B cell (primary cell): ENCODE data around the gene CRIP3. TPM values are rescaled to one million over a fixed set of nuclear protein-coding genes. Genes with fewer than 3 reads are reported as not detected.

ENCODE experiments used
- ATAC-seq: fragments of 200-7000 bp; cut with Tn5 transposase; one replicate; pipeline ENCODE4 v1.10.0; 2021; ENCODE audit warnings: low read depth, mild to moderate bottlenecking, moderate number of reproducible peaks, moderate library complexity
- CTCF ChIA-PET: fragments of 350-600 bp; sonication (Branson Sonifier 250); formaldehyde crosslinking; loops from one replicate; lab custom pipeline; 2021; ENCODE audit warnings: antibody characterized with exemption, inconsistent platforms; lab: Charles Lee
- POLR2A ChIA-PET: fragments of 350-600 bp; sonication (Branson Sonifier 250); formaldehyde crosslinking; loops from one replicate; lab custom pipeline; 2021; ENCODE audit warnings: antibody characterized with exemption; lab: Charles Lee
- DNase-seq: peaks from one replicate; pipeline ENCODE4 v3.0.0; 2013
- H2AFZ ChIP-seq: 2 replicates; pipeline ENCODE4 v1.6.1; 2012; ENCODE audit warnings: mild to moderate bottlenecking, low read depth, low read length; ENCODE audit not compliant: insufficient read depth, poor library complexity, severe bottlenecking
- H3K27ac ChIP-seq, 2 donors: 1 replicate in 1 of 2; 2 replicates in 1 of 2; pipeline ENCODE4 v1.5.1; 2012 to 2013; ENCODE audit warnings: low read length in 2 of 2, mild to moderate bottlenecking in 2 of 2, moderate library complexity in 1 of 2
- H3K27me3 ChIP-seq, 4 experiments: fragments of 200-600 bp in 1 of 4; sonication (generic) in 1 of 4; replicated peaks in 1 of 4; 1 replicate in 2 of 4; 2 replicates in 2 of 4; pipeline versions ENCODE4 v1.6.1 to v1.7.0; 2013 to 2016; ENCODE audit warnings: low read length in 3 of 4, mild to moderate bottlenecking in 2 of 4, mixed read lengths in 1 of 4, moderate library complexity in 1 of 4; ENCODE audit not compliant: insufficient read depth in 4 of 4, control insufficient read depth in 3 of 4; ENCODE audit errors: control extremely low read depth in 1 of 4
- H3K36me3 ChIP-seq, 2 experiments: replicated peaks in 1 of 2; 1 replicate in 1 of 2; 2 replicates in 1 of 2; pipeline versions ENCODE4 v1.6.1 to v1.7.1; 2013; ENCODE audit warnings: low read length in 1 of 2; ENCODE audit not compliant: insufficient read depth in 2 of 2, control insufficient read depth in 1 of 2; ENCODE audit errors: control extremely low read depth in 1 of 2, extremely low read depth in 1 of 2
- H3K4me1 ChIP-seq, 2 donors: fragments of 200-600 bp in 1 of 2; sonication (generic) in 1 of 2; 1 replicate in 1 of 2; 2 replicates in 1 of 2; pipeline versions ENCODE4 v1.5.1 to v1.6.1; 2013 to 2017; ENCODE audit warnings: low read length in 2 of 2; ENCODE audit not compliant: control insufficient read depth in 2 of 2, insufficient read depth in 2 of 2
- H3K4me2 ChIP-seq: replicated peaks from 2 replicates; pipeline ENCODE3; 2012; ENCODE audit warnings: mild to moderate bottlenecking, low read depth, low read length; ENCODE audit not compliant: poor library complexity, severe bottlenecking
- H3K4me3 ChIP-seq, 5 experiments: fragments of 200-600 bp in 1 of 5; sonication (generic) in 1 of 5; 1 replicate in 3 of 5; 2 replicates in 2 of 5; pipeline versions ENCODE4 v1.5.1 to v1.7.0; 2011 to 2016; ENCODE audit warnings: low read length in 4 of 5, mild to moderate bottlenecking in 4 of 5, low read depth in 2 of 5, control low read depth in 1 of 5, moderate library complexity in 1 of 5; ENCODE audit not compliant: insufficient read depth in 1 of 5; ENCODE audit errors: control extremely low read depth in 1 of 5, extremely low read depth in 1 of 5
- H3K79me2 ChIP-seq: fragments of 200-600 bp; sonication (generic); one replicate; pipeline ENCODE4 v1.6.0; 2016; ENCODE audit warnings: low read length; ENCODE audit not compliant: control insufficient read depth, insufficient read depth
- H3K9ac ChIP-seq: fragments of 200-600 bp; sonication (generic); 2 replicates; pipeline ENCODE4 v1.6.1; 2017; ENCODE audit warnings: mild to moderate bottlenecking, low read length, moderate library complexity
- H3K9me3 ChIP-seq, 3 donors: one replicate each; pipeline versions ENCODE4 v1.6.1 to v1.7.1; 2013; ENCODE audit warnings: low read length in 2 of 3; ENCODE audit not compliant: control insufficient read depth in 2 of 3, insufficient read depth in 1 of 3; ENCODE audit errors: control extremely low read depth in 1 of 3
- H4K20me1 ChIP-seq: 2 replicates; pipeline ENCODE4 v1.6.0; 2012; ENCODE audit warnings: mild to moderate bottlenecking, low read length; ENCODE audit not compliant: insufficient read depth, control insufficient read depth, poor library complexity, severe bottlenecking
- H3K27ac Mint-ChIP-seq: one replicate; pipeline ENCODE4 v1.8.0; 2021; ENCODE audit warnings: mixed read lengths
- H3K27me3 Mint-ChIP-seq: one replicate; pipeline ENCODE4 v1.8.0; 2021; ENCODE audit warnings: mixed read lengths
- H3K4me1 Mint-ChIP-seq: one replicate; pipeline ENCODE4 v1.8.0; 2021; ENCODE audit warnings: mixed read lengths
- H3K4me3 Mint-ChIP-seq: one replicate; pipeline ENCODE4 v1.8.0; 2021; ENCODE audit warnings: mixed read lengths
- H3K9me3 Mint-ChIP-seq: one replicate; pipeline ENCODE4 v1.8.0; 2022; ENCODE audit warnings: mixed read lengths; ENCODE audit not compliant: insufficient read depth
- EZH2 ChIP-seq: IDR thresholded peaks from 2 replicates; pipeline ENCODE4 v1.6.1; 2012; ENCODE audit warnings: borderline replicate concordance, low read depth, mild to moderate bottlenecking, moderate library complexity, low read length; ENCODE audit not compliant: insufficient read depth, poor library complexity, severe bottlenecking
- WGBS: methylation state at CpG from one replicate; pipeline ENCODE4 v1.1.5; 2013; ENCODE audit warnings: missing lambda C conversion rate; ENCODE audit not compliant: insufficient coverage; 5-methylcytosine and 5-hydroxymethylcytosine counted together
- intact Hi-C: fragments of 100-400 bp; cut with micrococcal nuclease; formaldehyde crosslinking; loops from one replicate; pipeline ENCODE4 v1.10.0; 2022
- polyA plus RNA-seq: library from polyadenylated mRNA; depleted of rRNA; stranded (reverse); fragments of >200 nt; gene quantifications from 2 replicates; pipeline ENCODE4 v1.2.3, GENCODE V29; 2012
- total RNA-seq, 2 donors: library from RNA; stranded (reverse); fragments of 120-200 nt in 1 of 2; gene quantifications; 1 replicate in 1 of 2; 2 replicates in 1 of 2; pipeline versions ENCODE4 v1.2.3 to v1.2.4, GENCODE V29; 2013 to 2022
- TF ChIP-seq, protein P1 (sequence below): fragments of 200-600 bp; IDR thresholded peaks from one replicate; pipeline ENCODE4 v1.8.0; 2022; ENCODE audit warnings: antibody characterized with exemption, mild to moderate bottlenecking

CRIP3 gene
- total and polyA plus RNA-seq, 2 donors (not counting 1 experiment from before 2014, with no cell fraction given), result 25.8 to 64.6 TPM

DNA sequence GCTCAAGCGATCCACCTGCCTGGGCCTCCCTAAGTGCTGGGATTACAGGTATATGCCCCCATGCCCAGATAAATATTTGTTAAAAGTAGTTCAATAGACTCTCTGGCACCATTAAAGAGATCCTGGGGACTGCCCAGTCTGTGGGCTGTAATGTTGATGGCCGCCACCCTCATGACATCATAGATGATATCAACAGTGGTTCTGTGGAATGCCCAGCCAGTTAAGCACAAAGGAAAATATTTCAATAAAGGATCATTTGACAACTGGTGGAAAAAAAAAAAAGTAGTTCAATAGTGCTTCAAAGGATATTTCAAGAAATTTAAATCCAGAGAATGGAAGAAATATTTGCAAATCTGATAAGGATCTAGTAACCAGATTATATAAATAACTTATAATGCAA is 1.5 kb upstream of the CRIP3 start:
- Histone ChIP-seq H3K79me2 (peaks cover 9% of the 10 kb centered on the region), H3K36me3 (peaks cover 2% of the 10 kb centered on the region in 2 experiments), H3K4me1 (peaks cover 46% of the 10 kb centered on the region in 2 donors), H3K9ac (no peak overlapping the region), H2AFZ (no peak overlapping the region), H4K20me1 (peaks cover 8% of the 10 kb centered on the region), H3K4me3 (no peak overlapping the region), H3K9me3 (peaks cover 0 to 7% (median 0%) of the 10 kb centered on the region in 3 donors), H3K27me3 (no peaks in the 10 kb centered on the region), H3K27ac (no peak overlapping the region), H3K4me2 (no peak overlapping the region)
- Mint-ChIP-seq H3K9me3 (peaks cover 2% of the 10 kb centered on the region), H3K27ac (peak overlapping the region; percentile 53), H3K4me1 (peaks cover 58% of the 10 kb centered on the region), H3K4me3 (peak overlapping the region; percentile 30), H3K27me3 (no peaks in the 10 kb centered on the region)
- ATAC-seq, result no peak
- ChIA-PET POLR2A (no interaction called here), CTCF (interaction anchor here (3.7 to 4.5 kb wide), 5 partner anchors 7 to 45 kb away, joined by 25 to 48 read pairs (median 37); no protein-coding TSS in a partner anchor)
- WGBS, result no CpG with 5 or more reads among the region's 2 CpGs
- no peak for DNase-seq
- intact Hi-C loops, result loop anchor here (5.0 kb wide), 1 partner anchor 57 kb away; the partner anchor contains the start of gene ZNF318
- no peak for TF ChIP-seq EZH2
- TF ChIP-seq, protein P1, sequence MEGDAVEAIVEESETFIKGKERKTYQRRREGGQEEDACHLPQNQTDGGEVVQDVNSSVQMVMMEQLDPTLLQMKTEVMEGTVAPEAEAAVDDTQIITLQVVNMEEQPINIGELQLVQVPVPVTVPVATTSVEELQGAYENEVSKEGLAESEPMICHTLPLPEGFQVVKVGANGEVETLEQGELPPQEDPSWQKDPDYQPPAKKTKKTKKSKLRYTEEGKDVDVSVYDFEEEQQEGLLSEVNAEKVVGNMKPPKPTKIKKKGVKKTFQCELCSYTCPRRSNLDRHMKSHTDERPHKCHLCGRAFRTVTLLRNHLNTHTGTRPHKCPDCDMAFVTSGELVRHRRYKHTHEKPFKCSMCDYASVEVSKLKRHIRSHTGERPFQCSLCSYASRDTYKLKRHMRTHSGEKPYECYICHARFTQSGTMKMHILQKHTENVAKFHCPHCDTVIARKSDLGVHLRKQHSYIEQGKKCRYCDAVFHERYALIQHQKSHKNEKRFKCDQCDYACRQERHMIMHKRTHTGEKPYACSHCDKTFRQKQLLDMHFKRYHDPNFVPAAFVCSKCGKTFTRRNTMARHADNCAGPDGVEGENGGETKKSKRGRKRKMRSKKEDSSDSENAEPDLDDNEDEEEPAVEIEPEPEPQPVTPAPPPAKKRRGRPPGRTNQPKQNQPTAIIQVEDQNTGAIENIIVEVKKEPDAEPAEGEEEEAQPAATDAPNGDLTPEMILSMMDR, result no peak

DNA sequence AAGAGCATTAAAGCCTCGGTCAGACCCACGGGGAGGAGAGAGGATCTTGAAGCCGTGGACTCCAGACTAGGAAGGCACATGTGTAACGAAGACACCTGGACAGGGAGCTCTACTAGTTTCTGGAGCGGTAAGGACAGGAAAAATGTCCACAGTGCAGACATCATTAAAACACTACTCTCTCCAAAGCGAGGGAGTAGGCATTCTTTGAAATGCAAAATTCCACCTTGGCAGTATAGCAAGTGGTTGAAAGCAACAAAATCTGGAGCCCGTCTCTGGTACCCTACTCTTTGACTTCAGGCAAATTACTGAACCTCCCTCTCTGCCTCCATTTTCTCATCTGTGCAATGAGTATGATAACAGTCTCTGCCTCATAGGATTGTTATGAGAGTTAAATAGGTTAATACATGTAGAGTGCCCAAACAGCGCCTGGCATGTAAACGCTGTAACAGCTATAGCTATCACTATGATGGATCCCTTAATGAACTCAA is 408 bp upstream of the CRIP3 start:
- no peaks in the 10 kb centered on the region for H3K27me3 ChIP-seq
- CTCF ChIA-PET, result interaction anchor here (0.8 to 4.5 kb wide), 18 partner anchors 8 to 88 kb away, joined by 3 to 48 read pairs (median 10); partner anchors contain the start of genes SLC22A7 and ZNF318
- no peak for TF ChIP-seq EZH2
- TF ChIP-seq, protein P1, result no peak
- peak overlapping the region; percentile 92 for H3K4me3 Mint-ChIP-seq
- peak overlapping the region; percentile 64 for H3K9ac ChIP-seq
- WGBS, result 39% methylated on average over 6 of the region's 9 CpGs
- H3K27ac Mint-ChIP-seq, result peak overlapping the region; percentile 71
- H3K4me1 ChIP-seq, result peaks cover 45 to 46% of the 10 kb centered on the region in 2 donors
- ATAC-seq, result no peak
- intact Hi-C loops, result loop anchor here (1.0 to 2.0 kb wide), 3 partner anchors 25 to 89 kb away; no protein-coding TSS in a partner anchor
- H3K9me3 ChIP-seq, result peaks cover 0 to 7% (median 0%) of the 10 kb centered on the region in 3 donors
- peaks cover 49% of the 10 kb centered on the region for H3K4me1 Mint-ChIP-seq
- peak overlapping the region in 1 of 2 donors; percentile 6 for H3K27ac ChIP-seq
- POLR2A ChIA-PET, result interaction anchor here (1.6 kb wide), 1 partner anchor 9 kb away, joined by 4 read pairs; no protein-coding TSS in a partner anchor
- H3K36me3 ChIP-seq, result peaks cover 0 to 2% of the 10 kb centered on the region in 2 experiments
- H2AFZ ChIP-seq, result peak overlapping the region; percentile 79
- peaks cover 2% of the 10 kb centered on the region for H3K9me3 Mint-ChIP-seq
- H3K4me2 ChIP-seq, result peak overlapping the region; percentile 88
- H3K4me3 ChIP-seq, result peak overlapping the region in 4 of 5 experiments; percentile 52 to 68 (median 60)
- peaks cover 9% of the 10 kb centered on the region for H3K79me2 ChIP-seq
- DNase-seq, result no peak
- H4K20me1 ChIP-seq, result peaks cover 8% of the 10 kb centered on the region
- H3K27me3 Mint-ChIP-seq, result no peaks in the 10 kb centered on the region
